Activated T-cell treated with anti-CD3 and anti-CD28 coated beads for 48 hours (primary cell): ENCODE data around the gene SRP9.
"Not testable (repeated sequence)": the region's sequence is repeated elsewhere in the genome, so short reads cannot be mapped to it uniquely, and the experiment has no call there.

Experiments
- DNase-seq: peaks from one replicate; pipeline ENCODE4 v3.0.0-alpha.2; 2020; ENCODE audit warnings: low read depth

Gene SRP9

GRCh38 chr1:225755671-225756319 lies 21.8 kb upstream of the SRP9 start:
- no peak for DNase-seq

GRCh38 chr1:225757927-225758656 lies 19.5 kb upstream of the SRP9 start:
- no peak for DNase-seq

- DNase-seq, result not testable (repeated sequence)
These were observed 17.7 kb upstream of the SRP9 start for GRCh38 chr1:225759972-225760371.

GRCh38 chr1:225760531-225760930 lies 17.1 kb upstream of the SRP9 start:
- DNase-seq, result no peak

GRCh38 chr1:225761395-225761794 lies 16.2 kb upstream of the SRP9 start:
- not testable (repeated sequence) for DNase-seq

- no peak for DNase-seq
These were observed 15.6 kb upstream of the SRP9 start for GRCh38 chr1:225762002-225762441.

GRCh38 chr1:225762444-225762843 lies 15.2 kb upstream of the SRP9 start:
- no peak for DNase-seq

GRCh38 chr1:225763716-225764548 lies 13.7 kb upstream of the SRP9 start:
- no peak for DNase-seq

GRCh38 chr1:225765982-225766674 lies 11.5 kb upstream of the SRP9 start:
- DNase-seq, result no peak

GRCh38 chr1:225766967-225767633 lies 10.5 kb upstream of the SRP9 start:
- no peak for DNase-seq

GRCh38 chr1:225767634-225768540 lies 9.7 kb upstream of the SRP9 start:
- DNase-seq, result no peak

GRCh38 chr1:225768662-225769426 lies 8.8 kb upstream of the SRP9 start:
- no peak for DNase-seq

GRCh38 chr1:225769687-225770086 lies 7.9 kb upstream of the SRP9 start:
- DNase-seq, result no peak

GRCh38 chr1:225770561-225771248 lies 6.9 kb upstream of the SRP9 start:
- DNase-seq, result no peak

- DNase-seq, result no peak
These were observed 5.8 kb upstream of the SRP9 start for GRCh38 chr1:225771661-225772322.

- peak; percentile 24 for DNase-seq
These were observed 5.3 kb upstream of the SRP9 start for GRCh38 chr1:225772323-225772768.

- DNase-seq, result no peak
These were observed 4.8 kb upstream of the SRP9 start for GRCh38 chr1:225772848-225773247.
